CD4-positive, alpha-beta T cell treated with Interleukin-21 for 1 hour (primary cell): ENCODE measurements around the gene HS3ST3B1.

Experiments
- DNase-seq: peaks from one replicate; pipeline ENCODE4 v3.0.0-alpha.2; 2020

Gene HS3ST3B1

GRCh38 chr17:14355556-14355955 is 54.7 kb downstream of the HS3ST3B1 start:
- DNase-seq, result no peak

GRCh38 chr17:14359163-14360020 is 58.5 kb downstream of the HS3ST3B1 start:
- peak; percentile 41 for DNase-seq

- no peak for DNase-seq
These were observed 60.0 kb downstream of the HS3ST3B1 start for GRCh38 chr17:14360856-14361255.

GRCh38 chr17:14361470-14361869 is 60.6 kb downstream of the HS3ST3B1 start:
- DNase-seq, result no peak

GRCh38 chr17:14361945-14362508 is 61.1 kb downstream of the HS3ST3B1 start:
- no peak for DNase-seq

- DNase-seq, result no peak
These were observed 65.3 kb downstream of the HS3ST3B1 start for GRCh38 chr17:14366199-14366598.

- no peak for DNase-seq
These were observed 71.6 kb downstream of the HS3ST3B1 start for GRCh38 chr17:14372461-14372860.

- DNase-seq, result no peak
These were observed 72.2 kb downstream of the HS3ST3B1 start for GRCh38 chr17:14372905-14373613.

GRCh38 chr17:14373614-14374259 is 72.9 kb downstream of the HS3ST3B1 start:
- DNase-seq, result no peak

- DNase-seq, result no peak
These were observed 73.4 kb downstream of the HS3ST3B1 start for GRCh38 chr17:14374268-14374667.

GRCh38 chr17:14376666-14377065 is 75.8 kb downstream of the HS3ST3B1 start:
- DNase-seq, result no peak

- DNase-seq, result no peak
These were observed 80.7 kb downstream of the HS3ST3B1 start for GRCh38 chr17:14381606-14382005.

GRCh38 chr17:14387036-14387435 is 86.2 kb downstream of the HS3ST3B1 start:
- no peak for DNase-seq

- DNase-seq, result no peak
These were observed 88.8 kb downstream of the HS3ST3B1 start for GRCh38 chr17:14389681-14390080.

GRCh38 chr17:14393723-14394122 is 92.8 kb downstream of the HS3ST3B1 start:
- DNase-seq, result no peak

- no peak for DNase-seq
These were observed 94.4 kb downstream of the HS3ST3B1 start for GRCh38 chr17:14395255-14395654.

GRCh38 chr17:14396547-14396946 is 95.7 kb downstream of the HS3ST3B1 start:
- no peak for DNase-seq

GRCh38 chr17:14398766-14399165 is 97.9 kb downstream of the HS3ST3B1 start:
- DNase-seq, result no peak
